Measurements from ENCODE around the gene RREB1.

GRCh38 chr6:7273709-7274108 is 165.9 kb downstream of the RREB1 start:
- TF ChIP-seq CTCF (IDR thresholded peaks at IDR 0.05; ENCODE audit: poor library complexity, severe bottlenecking) (no peak), POLR2AphosphoS5 (IDR thresholded peaks at IDR 0.05) (no peak), EP300 (conservative IDR thresholded peaks at IDR 0.05; ENCODE audit: poor library complexity, severe bottlenecking) (no peak)
